NCI-H2196 treated with DMSO at 0.1 percent for 48 hours (cell line): ENCODE measurements around the gene TARS3.
A peak's percentile ranks its signal among the peaks of the same experiment; 100 is the strongest.
"Not testable (repeated sequence)": the region's sequence is repeated elsewhere in the genome, so short reads cannot be mapped to it uniquely, and the experiment has no call there.

Source experiments
- DNase-seq: peaks from one replicate; lab custom pipeline; 2025; ENCODE audit not compliant: unreplicated experiment; lab: John Stamatoyannopoulos, UW

Gene TARS3

GRCh38 chr15:101723874-101724674 is at the start of gene TARS3:
TARS3 (minus strand) TSS chr15:101724473; CDS start chr15:101724387, 86 bp downstream.
- peak; percentile 35 for DNase-seq

GRCh38 chr15:101773496-101774100 is 49.3 kb upstream of the TARS3 start:
- peak; percentile 34 for DNase-seq

- DNase-seq: no peak
Measured at GRCh38 chr15:101772921-101773320, 48.6 kb upstream of the TARS3 start.

- DNase-seq: not testable (repeated sequence)
Measured at GRCh38 chr15:101767083-101767640, 42.9 kb upstream of the TARS3 start.

GRCh38 chr15:101765772-101766456 is 41.6 kb upstream of the TARS3 start:
- DNase-seq: no peak

GRCh38 chr15:101765340-101765671 is 41.0 kb upstream of the TARS3 start:
- not testable (repeated sequence) for DNase-seq

- DNase-seq: not testable (repeated sequence)
Measured at GRCh38 chr15:101764669-101765339, 40.5 kb upstream of the TARS3 start.

GRCh38 chr15:101746716-101747082 is 22.4 kb upstream of the TARS3 start:
- DNase-seq: not testable (repeated sequence)

- not testable (repeated sequence) for DNase-seq
Measured at GRCh38 chr15:101734837-101735236, 10.6 kb upstream of the TARS3 start.

- no peak for DNase-seq
Measured at GRCh38 chr15:101733545-101733944, 9.3 kb upstream of the TARS3 start.

GRCh38 chr15:101732772-101733171 is 8.5 kb upstream of the TARS3 start:
- DNase-seq: no peak

- DNase-seq: no peak
Measured at GRCh38 chr15:101731746-101732145, 7.5 kb upstream of the TARS3 start.

- no peak for DNase-seq
Measured at GRCh38 chr15:101727186-101727585, 2.9 kb upstream of the TARS3 start.

- no peak for DNase-seq
Measured at GRCh38 chr15:101725073-101725472, 800 bp upstream of the TARS3 start.

- no peak for DNase-seq
Measured at GRCh38 chr15:101724675-101725005, 367 bp upstream of the TARS3 start.

- DNase-seq: no peak
Measured at GRCh38 chr15:101723171-101723873, 951 bp downstream of the TARS3 start.

GRCh38 chr15:101718896-101719295 is 5.4 kb downstream of the TARS3 start:
- DNase-seq: no peak

GRCh38 chr15:101712078-101712477 is 12.2 kb downstream of the TARS3 start:
- DNase-seq: no peak

GRCh38 chr15:101710806-101711205 is 13.5 kb downstream of the TARS3 start:
- DNase-seq: no peak

GRCh38 chr15:101709466-101709865 is 14.8 kb downstream of the TARS3 start:
- no peak for DNase-seq

- DNase-seq: no peak
Measured at GRCh38 chr15:101707983-101708382, 16.3 kb downstream of the TARS3 start.
